Gastroesophageal sphincter (tissue), 4 donors: ENCODE measurements around the gene SNUPN. TPM values are rescaled to one million over a fixed set of nuclear protein-coding genes. Genes with fewer than 3 reads are reported as not detected.
A peak's percentile ranks its signal among the peaks of the same experiment; 100 is the strongest.

Experiments used
- ATAC-seq: fragments of 150-250 bp; one replicate; pipeline ENCODE4 v1.9.1; 2016; ENCODE audit warnings: mild to moderate bottlenecking, moderate library complexity
- H3K27ac ChIP-seq, 4 donors: fragments of 200-600 bp; sonication (generic) in 3 of 4; 1 replicate in 3 of 4; 2 replicates in 1 of 4; pipeline ENCODE4 v1.5.1; 2016 to 2019
- H3K27me3 ChIP-seq: fragments of 200-600 bp; sonication (generic); one replicate; pipeline ENCODE4 v1.5.1; 2019
- H3K36me3 ChIP-seq, 2 donors: fragments of 200-600 bp; sonication (generic); one replicate each; pipeline ENCODE4 v1.5.1; 2019; ENCODE audit warnings: control low read depth in 1 of 2
- H3K4me1 ChIP-seq, 3 donors: fragments of 200-600 bp; sonication (generic); 1 replicate in 2 of 3; 2 replicates in 1 of 3; pipeline ENCODE4 v1.5.1; 2016 to 2019; ENCODE audit warnings: control low read depth in 2 of 3
- H3K4me3 ChIP-seq, 2 donors: fragments of 200-600 bp; sonication (generic); one replicate each; pipeline ENCODE4 v1.5.1; 2019; ENCODE audit warnings: mild to moderate bottlenecking in 1 of 2, moderate library complexity in 1 of 2
- H3K9me3 ChIP-seq, 3 donors: fragments of 200-600 bp; sonication (generic); one replicate each; pipeline ENCODE4 v1.5.1; 2017 to 2019; ENCODE audit warnings: control low read depth in 2 of 3
- CTCF ChIP-seq, 4 experiments: fragments of 200-600 bp in 2 of 4; fragments of 450-650 bp in 2 of 4; sonication (generic) in 1 of 4; IDR thresholded peaks; one replicate each; pipeline ENCODE4 v1.5.1; 2017 to 2019; ENCODE audit warnings: antibody characterized with exemption in 4 of 4, mild to moderate bottlenecking in 2 of 4, moderate library complexity in 2 of 4
- EP300 ChIP-seq: sonication (generic); formaldehyde crosslinking; IDR thresholded peaks from one replicate; pipeline ENCODE4 v1.6.1; 2017; ENCODE audit warnings: antibody characterized with exemption, mild to moderate bottlenecking
- POLR2A ChIP-seq, 2 donors: fragments of 450-650 bp; IDR thresholded peaks; one replicate each; pipeline ENCODE4 v1.6.1; 2017; ENCODE audit warnings: antibody characterized with exemption in 2 of 2, mild to moderate bottlenecking in 2 of 2, moderate library complexity in 1 of 2
- POLR2AphosphoS5 ChIP-seq: sonication (generic); formaldehyde crosslinking; IDR thresholded peaks from one replicate; pipeline ENCODE4 v1.6.1; 2017; ENCODE audit warnings: antibody characterized with exemption
- WGBS, 2 donors: methylation state at CpG; one replicate each; pipeline ENCODE4 v1.1.5; 2018; ENCODE audit warnings: low coverage in 1 of 2; 5-methylcytosine and 5-hydroxymethylcytosine counted together
- total RNA-seq, 4 donors: library from RNA; depleted of rRNA; stranded (reverse); fragments of >200 nt; gene quantifications; one replicate each; pipeline ENCODE4 v1.1.0, GENCODE V29; 2016

The SNUPN gene
- total RNA-seq, 4 donors from 2014 or later, result 18.6 to 27.3 (median 21.0) TPM

- H3K36me3 ChIP-seq, result peaks cover under 1 to 56% of the 10 kb centered on the region in 2 donors
- no peaks in the 10 kb centered on the region for H3K9me3 ChIP-seq
- H3K4me1 ChIP-seq, result peaks cover 0 to 46% (median 4%) of the 10 kb centered on the region in 3 donors
- peak overlapping the region in 3 of 4 donors; percentile 47 to 77 (median 68) for H3K27ac ChIP-seq
- TF ChIP-seq EP300, result no peak
- 18 to 51% methylated on average over 2 to 4 of the region's 4 CpGs for WGBS, 2 donors
- H3K27me3 ChIP-seq, result no peaks in the 10 kb centered on the region
- H3K4me3 ChIP-seq, result peak overlapping the region in 1 of 2 donors; percentile 29
- ATAC-seq, result peak; percentile 55
These were observed 5.3 kb downstream of the SNUPN start for GRCh38 chr15:75620058-75620820.

GRCh38 chr15:75616766-75617165 is 8.8 kb downstream of the SNUPN start:
- no peak for ATAC-seq
- Histone ChIP-seq H3K4me3 (no peak overlapping the region), H3K27ac (no peak overlapping the region), H3K27me3 (no peaks in the 10 kb centered on the region), H3K36me3 (peaks cover 2 to 91% of the 10 kb centered on the region in 2 donors), H3K4me1 (peaks cover 0 to 29% (median 4%) of the 10 kb centered on the region in 3 donors), H3K9me3 (no peaks in the 10 kb centered on the region)
- TF ChIP-seq POLR2A (IDR thresholded peaks at IDR 0.05) (no peak), CTCF (IDR thresholded peaks at IDR 0.05) (no peak), POLR2AphosphoS5 (no peak), EP300 (no peak)

- no peak for ATAC-seq
- Histone ChIP-seq H3K9me3 (no peaks in the 10 kb centered on the region), H3K36me3 (peaks cover 0 to 98% of the 10 kb centered on the region in 2 donors), H3K4me3 (no peak overlapping the region), H3K4me1 (no peaks in the 10 kb centered on the region), H3K27ac (no peak overlapping the region), H3K27me3 (no peaks in the 10 kb centered on the region)
- WGBS, 2 donors, result 78 to 81% methylated on average over 3 to 4 of the region's 6 CpGs
- TF ChIP-seq EP300 (no peak), CTCF (IDR thresholded peaks at IDR 0.05) (no peak)
These were observed 18.5 kb downstream of the SNUPN start for GRCh38 chr15:75606711-75607699.

- peaks cover 0 to 98% of the 10 kb centered on the region in 2 donors for H3K36me3 ChIP-seq
- H3K27me3 ChIP-seq, result no peaks in the 10 kb centered on the region
- no peak for ATAC-seq
- H3K4me3 ChIP-seq, result no peak overlapping the region
- WGBS, 2 donors, result 70 to 84% methylated on average over 3 to 8 of the region's 8 CpGs
- TF ChIP-seq POLR2A (IDR thresholded peaks at IDR 0.05), result no peak
- no peak for TF ChIP-seq POLR2AphosphoS5
- TF ChIP-seq CTCF (IDR thresholded peaks at IDR 0.05), result no peak
- no peak for TF ChIP-seq EP300
- no peaks in the 10 kb centered on the region for H3K4me1 ChIP-seq
- no peaks in the 10 kb centered on the region for H3K9me3 ChIP-seq
- H3K27ac ChIP-seq, result no peak overlapping the region
These were observed 19.5 kb downstream of the SNUPN start for GRCh38 chr15:75606026-75606425.

- Histone ChIP-seq H3K36me3 (peaks cover 0 to 97% of the 10 kb centered on the region in 2 donors), H3K4me1 (peaks cover 0 to 7% (median 0%) of the 10 kb centered on the region in 3 donors), H3K27ac (peak overlapping the region in 2 of 4 donors; percentile 12 to 48), H3K27me3 (no peaks in the 10 kb centered on the region), H3K4me3 (no peak overlapping the region), H3K9me3 (no peaks in the 10 kb centered on the region)
- WGBS, 2 donors, result 33 to 60% methylated on average over 1 to 2 of the region's 2 CpGs
- no peak for ATAC-seq
- TF ChIP-seq EP300 (no peak), POLR2AphosphoS5 (peak; percentile 54)
These were observed 26.1 kb downstream of the SNUPN start for GRCh38 chr15:75599401-75599800.
